ENCODE data around the gene ZNF677.
"Not testable (repeated sequence)": the region's sequence is repeated elsewhere in the genome, so short reads cannot be mapped to it uniquely, and the experiment has no call there.

ZNF677 gene

GRCh38 chr19:53193535-53194222 is 61.0 kb downstream of the ZNF677 start:
- no peak for DNase-seq (ENCODE audit: low read depth)

GRCh38 chr19:53192771-53193534 is 61.7 kb downstream of the ZNF677 start, which contains the start of gene ZNF665:
Gene ZNF665, minus strand, starts transcription at chr19:53193358. Its CDS starts 10,460 bp downstream, at chr19:53182898.
- DNase-seq (ENCODE audit: low read depth): peak; percentile 73

GRCh38 chr19:53190253-53190652 is 64.4 kb downstream of the ZNF677 start:
- no peak for DNase-seq (ENCODE audit: low read depth)

- not testable (repeated sequence) for DNase-seq (ENCODE audit: low read depth)
These were observed 64.9 kb downstream of the ZNF677 start for GRCh38 chr19:53189691-53190198.
